HG03378 (cell line): ENCODE results near the gene ST14.
A peak's percentile ranks its signal among the peaks of the same experiment; 100 is the strongest.
"Not testable (repeated sequence)": the region's sequence is repeated elsewhere in the genome, so short reads cannot be mapped to it uniquely, and the experiment has no call there.

Experiments used
- ATAC-seq: cut with Tn5 transposase; IDR thresholded peaks from one replicate; pipeline ENCODE4 v1.9.1; 2021; ENCODE audit warnings: mild to moderate bottlenecking, moderate library complexity; ENCODE audit not compliant: unreplicated experiment

The ST14 gene

GRCh38 chr11:130218501-130219070, 59.0 kb downstream of the ST14 start:
- no peak for ATAC-seq

DNA sequence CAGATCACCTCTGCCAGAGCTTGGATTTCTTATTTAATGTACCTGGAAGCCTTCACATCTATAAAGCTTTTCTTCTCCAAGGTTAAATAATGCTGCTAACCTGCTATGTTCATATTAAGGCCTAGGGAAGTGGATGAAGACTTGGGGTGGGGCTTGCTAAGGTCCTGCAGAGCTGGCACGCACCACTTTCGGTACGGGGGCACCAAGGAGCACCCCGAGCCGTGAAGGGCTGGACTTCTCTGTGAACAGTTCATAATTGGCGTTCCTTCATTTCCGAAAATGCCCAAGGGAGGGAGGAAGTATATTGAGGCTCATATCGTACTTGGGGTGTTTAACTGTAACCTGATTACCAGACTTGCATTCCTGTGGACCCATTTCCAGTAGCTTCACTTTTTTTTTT, 59.6 kb downstream of the ST14 start:
- ATAC-seq, result no peak

GRCh38 chr11:130220311-130221035, 60.9 kb downstream of the ST14 start:
- no peak for ATAC-seq

- ATAC-seq, result no peak
These were observed 63.8 kb downstream of the ST14 start for GRCh38 chr11:130223291-130223971.

- no peak for ATAC-seq
These were observed 67.8 kb downstream of the ST14 start for GRCh38 chr11:130227373-130227772.

- not testable (repeated sequence) for ATAC-seq
These were observed 73.9 kb downstream of the ST14 start for GRCh38 chr11:130233486-130233885.

DNA sequence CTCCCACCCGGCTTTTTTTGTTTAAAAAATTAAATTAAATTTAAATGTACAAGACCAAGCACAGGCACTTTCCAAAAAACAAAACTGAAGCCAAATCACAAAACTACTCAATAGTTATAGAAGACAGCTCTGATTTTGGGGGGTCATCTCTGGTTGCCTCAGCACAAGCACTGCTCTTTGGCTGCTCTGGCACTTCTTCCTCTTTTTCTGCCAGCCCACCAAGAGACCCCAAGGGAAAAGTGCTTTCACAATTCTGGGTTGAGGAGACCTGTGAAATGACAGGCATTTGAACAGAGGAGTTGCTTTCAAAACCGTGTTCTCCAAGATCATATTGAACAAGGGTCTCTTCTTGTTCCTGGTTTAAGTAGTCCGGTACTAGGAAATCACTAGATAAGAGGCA, 74.3 kb downstream of the ST14 start:
- ATAC-seq, result not testable (repeated sequence)

- ATAC-seq, result no peak
These were observed 74.7 kb downstream of the ST14 start for GRCh38 chr11:130234315-130234714.

DNA sequence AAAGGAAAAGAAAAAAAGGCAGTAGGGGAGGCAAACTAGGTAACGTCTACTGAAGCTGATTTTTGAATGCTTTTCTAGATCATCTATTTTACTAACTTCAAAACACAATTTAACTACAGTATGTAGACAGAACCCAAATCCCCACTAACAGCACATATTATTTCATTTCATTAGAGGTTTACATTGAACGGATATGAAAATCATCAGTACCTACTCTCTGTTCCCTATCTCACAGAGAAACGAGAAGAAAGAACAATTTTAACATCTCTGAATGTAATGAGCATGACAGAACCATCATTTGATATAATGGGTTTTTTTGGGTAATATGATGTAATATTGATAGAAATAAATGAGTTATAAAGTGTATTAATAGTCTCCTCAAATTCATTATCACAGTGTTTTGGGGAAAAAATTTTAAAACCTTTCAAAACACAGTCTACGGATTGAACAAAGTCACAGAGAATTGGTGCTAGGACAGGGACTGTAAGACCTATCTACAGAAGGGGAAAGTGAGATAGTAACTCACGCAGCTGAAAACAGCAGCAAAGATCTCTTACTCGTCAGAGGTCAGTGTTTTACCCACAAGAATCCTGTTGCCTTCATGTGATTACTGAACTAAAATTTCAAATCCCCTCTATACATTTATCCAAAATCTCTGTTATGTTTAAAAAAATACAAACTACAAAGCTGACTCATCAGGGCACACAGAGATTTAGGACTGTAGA, 77.9 kb downstream of the ST14 start:
- no peak for ATAC-seq

- no peak for ATAC-seq
These were observed 82.1 kb downstream of the ST14 start for GRCh38 chr11:130241713-130242112.

GRCh38 chr11:130243816-130244215, 84.2 kb downstream of the ST14 start:
- ATAC-seq, result peak; percentile 78

DNA sequence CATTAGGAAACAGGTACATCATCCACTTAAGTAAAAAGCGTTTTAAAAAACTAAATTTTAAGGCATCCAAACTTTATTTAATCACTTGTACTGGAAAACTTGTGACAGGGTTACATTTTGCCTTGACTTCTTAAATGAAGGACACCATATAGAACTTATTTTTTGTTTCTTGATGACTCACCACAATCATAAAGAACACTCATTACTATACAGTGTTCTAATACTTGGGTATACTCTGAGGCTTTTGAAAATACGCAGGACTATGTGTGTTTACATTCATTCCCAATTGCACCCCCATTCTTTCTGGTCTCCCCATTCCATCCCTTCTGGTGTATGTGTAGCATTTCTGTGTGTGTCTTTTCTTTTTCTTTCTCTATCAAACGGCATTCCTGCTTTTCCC, 85.3 kb downstream of the ST14 start:
- ATAC-seq, result no peak

DNA sequence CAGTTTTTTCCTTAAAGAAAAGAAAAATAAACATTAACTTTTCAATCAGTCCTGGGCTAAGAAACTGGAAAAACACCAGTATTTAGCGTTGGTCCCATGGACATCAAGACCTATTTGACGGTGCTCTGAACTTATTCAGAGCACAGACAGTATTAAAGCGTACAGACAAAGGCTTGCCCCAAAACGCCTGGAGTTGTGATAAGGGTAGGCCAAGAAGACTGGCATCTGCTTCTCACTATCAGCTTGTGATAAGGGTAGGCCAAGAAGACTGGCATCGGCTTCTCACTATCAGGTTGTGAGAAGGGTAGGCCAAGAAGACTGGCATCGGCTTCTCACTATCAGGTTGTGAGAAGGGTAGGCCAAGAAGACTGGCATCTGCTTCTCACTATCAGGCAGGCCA, 85.8 kb downstream of the ST14 start:
- ATAC-seq, result not testable (repeated sequence)

DNA sequence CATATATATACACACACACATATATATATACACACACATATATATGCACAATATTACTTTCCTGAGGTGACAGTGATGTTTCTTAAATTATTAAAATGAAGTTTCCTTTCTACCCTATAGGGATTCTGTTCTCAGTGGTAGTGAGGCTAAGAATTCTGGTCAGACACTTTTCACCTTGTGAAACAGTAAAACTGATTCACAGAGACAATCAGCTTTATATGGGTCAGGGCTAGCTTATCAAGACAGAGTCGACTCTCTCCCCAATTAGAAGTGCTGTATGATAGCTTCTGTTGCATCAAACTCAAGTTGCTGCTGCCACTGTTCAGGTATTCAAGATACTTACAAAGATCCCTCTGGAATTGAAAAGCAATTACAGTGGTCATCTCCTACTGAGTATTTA, 86.7 kb downstream of the ST14 start:
- ATAC-seq, result no peak

GRCh38 chr11:130246738-130247137, 87.2 kb downstream of the ST14 start:
- no peak for ATAC-seq

GRCh38 chr11:130247319-130247718, 87.7 kb downstream of the ST14 start:
- no peak for ATAC-seq

DNA sequence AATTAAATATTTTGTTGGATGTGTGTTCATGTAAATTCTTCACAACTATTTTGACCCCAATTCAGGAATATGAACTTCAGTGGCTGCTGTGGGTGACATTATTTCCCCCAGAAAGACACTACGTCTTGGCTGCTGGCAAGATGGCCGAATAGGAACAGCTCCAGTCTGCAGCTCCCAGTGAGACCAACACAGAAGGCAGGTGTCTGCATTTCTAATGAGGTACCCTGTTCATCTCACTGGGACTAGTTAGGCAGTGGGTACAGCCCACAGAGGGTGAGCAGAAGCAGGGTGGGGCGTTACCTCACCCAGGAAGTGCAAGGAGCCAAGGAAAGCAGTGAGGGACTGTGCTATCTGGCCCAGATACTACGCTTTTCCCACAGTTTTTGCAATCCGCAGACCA, 89.8 kb downstream of the ST14 start:
- ATAC-seq, result no peak

DNA sequence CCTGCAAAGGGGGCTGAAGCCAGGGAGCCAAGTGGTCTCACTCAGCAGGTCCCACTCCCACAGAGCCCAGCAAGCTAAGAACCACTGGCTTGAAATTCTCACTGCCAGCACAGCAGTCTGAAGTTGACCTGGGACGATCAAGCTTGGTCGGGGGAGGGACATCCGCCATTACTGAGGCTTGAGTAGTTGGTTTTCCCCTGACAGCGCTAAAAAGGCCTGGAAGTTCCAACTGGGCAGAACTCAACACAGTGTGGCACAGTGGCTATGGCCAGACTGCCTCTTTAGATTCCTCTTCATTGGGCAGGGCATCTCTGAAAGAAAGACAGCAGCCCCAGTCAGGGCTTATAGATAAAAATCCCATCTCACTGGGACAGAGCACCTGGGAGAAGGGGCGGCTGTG, 90.3 kb downstream of the ST14 start:
- not testable (repeated sequence) for ATAC-seq

- not testable (repeated sequence) for ATAC-seq
These were observed 92.2 kb downstream of the ST14 start for GRCh38 chr11:130251763-130252162.
